Mesendoderm (in vitro differentiated cells): ENCODE data around the gene MEIKIN. TPM values are rescaled to one million over a fixed set of nuclear protein-coding genes. Genes with fewer than 3 reads are reported as not detected.

Experiments used
- DNase-seq: peaks from one replicate; pipeline ENCODE4 v3.0.0; 2013
- H2AK5ac ChIP-seq: 2 replicates; pipeline ENCODE4 v1.6.1; 2013; ENCODE audit warnings: low read length, inconsistent platforms
- H2BK120ac ChIP-seq: 2 replicates; pipeline ENCODE4 v1.6.1; 2013; ENCODE audit warnings: low read depth, mild to moderate bottlenecking, low read length, moderate library complexity, mixed read lengths
- H2BK15ac ChIP-seq: replicated peaks from 2 replicates; pipeline ENCODE4 v1.6.1; 2013; ENCODE audit warnings: low read depth, mild to moderate bottlenecking, moderate library complexity
- H2BK5ac ChIP-seq: 2 replicates; pipeline ENCODE4 v1.6.1; 2013; ENCODE audit warnings: low read length, inconsistent platforms
- H3K18ac ChIP-seq: 2 replicates; pipeline ENCODE4 v1.6.1; 2013; ENCODE audit warnings: mild to moderate bottlenecking, low read length, mixed read lengths
- H3K23ac ChIP-seq: one replicate; pipeline ENCODE4 v1.6.1; 2013; ENCODE audit warnings: low read length
- H3K27ac ChIP-seq: 2 replicates; pipeline ENCODE4 v1.5.1; 2013; ENCODE audit warnings: low read depth, mild to moderate bottlenecking, inconsistent platforms, low read length, moderate library complexity
- H3K27me3 ChIP-seq: 2 replicates; pipeline ENCODE4 v1.6.1; 2013; ENCODE audit warnings: low read length, control low read depth, mild to moderate bottlenecking, inconsistent platforms; ENCODE audit not compliant: insufficient read depth, poor library complexity
- H3K36me3 ChIP-seq: 2 replicates; pipeline ENCODE4 v1.6.1; 2013; ENCODE audit warnings: low read length, inconsistent platforms; ENCODE audit not compliant: control insufficient read depth, insufficient read depth
- H3K4ac ChIP-seq: one replicate; pipeline ENCODE4 v1.6.1; 2013; ENCODE audit warnings: low read depth, mild to moderate bottlenecking, low read length, moderate library complexity
- H3K4me1 ChIP-seq: 2 replicates; pipeline ENCODE4 v1.6.1; 2013; ENCODE audit warnings: low read depth, low read length, inconsistent platforms; ENCODE audit not compliant: control insufficient read depth
- H3K4me2 ChIP-seq: 2 replicates; pipeline ENCODE4 v1.6.1; 2013; ENCODE audit warnings: low read length
- H3K4me3 ChIP-seq: 2 replicates; pipeline ENCODE4 v1.5.1; 2013; ENCODE audit warnings: mild to moderate bottlenecking, low read length
- H3K56ac ChIP-seq: one replicate; pipeline ENCODE4 v1.6.1; 2013; ENCODE audit warnings: low read length
- H3K79me1 ChIP-seq: 2 replicates; pipeline ENCODE4 v1.6.1; 2013; ENCODE audit warnings: low read length, inconsistent platforms
- H3K79me2 ChIP-seq: 2 replicates; pipeline ENCODE4 v1.6.1; 2013; ENCODE audit warnings: mild to moderate bottlenecking, low read length; ENCODE audit not compliant: control insufficient read depth, insufficient read depth
- H3K9ac ChIP-seq: 2 replicates; pipeline ENCODE4 v1.6.1; 2013; ENCODE audit warnings: low read length, inconsistent platforms
- H4K5ac ChIP-seq: one replicate; pipeline ENCODE4 v1.6.1; 2013; ENCODE audit warnings: low read length
- H4K8ac ChIP-seq: one replicate; pipeline ENCODE4 v1.6.1; 2013; ENCODE audit warnings: low read depth, mild to moderate bottlenecking, control low read depth, low read length, moderate library complexity
- WGBS: extraction: QIAGEN DNeasy Blood & Tissue Kit; methylation state at CpG from one replicate; pipeline ENCODE4 v1.1.7; 2013; ENCODE audit warnings: low lambda C conversion rate, missing lambda C conversion rate; ENCODE audit not compliant: insufficient coverage; ENCODE audit errors: extremely low coverage; 5-methylcytosine and 5-hydroxymethylcytosine counted together
- polyA plus RNA-seq, 2 experiments: library from polyadenylated mRNA; stranded (reverse); fragments of 200-250 nt; gene quantifications; one replicate each; pipeline ENCODE4 v1.2.3, GENCODE V29; 2013

Gene MEIKIN, protein sequence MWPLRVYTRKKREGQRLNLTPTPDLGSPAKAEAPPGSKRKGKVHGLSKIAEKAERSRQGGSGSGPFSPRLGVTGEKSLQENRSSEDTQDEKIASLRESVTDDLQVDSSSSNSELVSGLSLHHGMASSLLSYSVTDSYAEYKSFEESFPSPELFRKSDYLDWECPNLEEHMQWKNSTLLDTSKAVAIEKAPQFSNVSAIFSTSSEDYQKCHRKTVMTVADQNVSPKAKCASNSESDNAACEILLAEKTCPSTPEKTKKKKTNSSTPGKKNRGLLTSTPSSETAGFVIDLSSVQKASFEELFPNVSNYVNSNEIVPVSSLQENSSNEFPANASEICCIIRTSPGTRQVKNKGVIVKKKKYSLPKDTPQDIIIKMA
- polyA plus RNA-seq (2013, experiment 1 of 2) = 0.08 TPM
- polyA plus RNA-seq (2013, experiment 2 of 2) = not detected

- Histone ChIP-seq H3K4me3 (no peak within 1 kb of the TSS), H2BK15ac (no peak within 1 kb of the TSS), H3K9ac (no peak within 1 kb of the TSS), H2BK5ac (no peak within 1 kb of the TSS), H3K56ac (no peak within 1 kb of the TSS), H2AK5ac (no peak within 1 kb of the TSS), H3K4me1 (no peaks in the 10 kb centered on the region), H3K23ac (no peak within 1 kb of the TSS), H3K79me2 (no peaks in the 10 kb centered on the region), H3K27me3 (no peaks in the 10 kb centered on the region), H3K18ac (no peak within 1 kb of the TSS), H2BK120ac (no peak within 1 kb of the TSS), H3K36me3 (no peaks in the 10 kb centered on the region), H3K4ac (no peak within 1 kb of the TSS), H4K8ac (no peak within 1 kb of the TSS), H3K79me1 (no peaks in the 10 kb centered on the region), H4K5ac (no peak within 1 kb of the TSS), H3K27ac (no peak within 1 kb of the TSS), H3K4me2 (no peak within 1 kb of the TSS)
- DNase-seq = no peak
- no CpG with 5 or more reads among the region's 24 CpGs for WGBS
These were observed at the start of gene MEIKIN for GRCh38 chr5:131945551-131946168. MEIKIN (minus strand) TSS chr5:131945663; CDS start chr5:131945505, 158 bp downstream.

GRCh38 chr5:131994533-131995226 is 49.2 kb upstream of the MEIKIN start:
- Histone ChIP-seq H3K36me3 (no peaks in the 10 kb centered on the region), H4K8ac (no peak overlapping the region), H3K4me3 (no peak overlapping the region), H4K5ac (no peak overlapping the region), H2BK5ac (no peak overlapping the region), H3K23ac (no peak overlapping the region), H3K56ac (no peak overlapping the region), H3K79me1 (no peaks in the 10 kb centered on the region), H3K4me2 (no peak overlapping the region), H3K9ac (no peak overlapping the region), H3K4ac (no peak overlapping the region), H3K18ac (no peak overlapping the region), H3K79me2 (no peaks in the 10 kb centered on the region), H2BK15ac (no peak overlapping the region), H2BK120ac (no peak overlapping the region), H2AK5ac (no peak overlapping the region), H3K27me3 (no peaks in the 10 kb centered on the region), H3K4me1 (peaks cover 3% of the 10 kb centered on the region), H3K27ac (no peak overlapping the region)
- DNase-seq = peak; percentile 65
- no CpG with 5 or more reads among the region's 7 CpGs for WGBS

DNA sequence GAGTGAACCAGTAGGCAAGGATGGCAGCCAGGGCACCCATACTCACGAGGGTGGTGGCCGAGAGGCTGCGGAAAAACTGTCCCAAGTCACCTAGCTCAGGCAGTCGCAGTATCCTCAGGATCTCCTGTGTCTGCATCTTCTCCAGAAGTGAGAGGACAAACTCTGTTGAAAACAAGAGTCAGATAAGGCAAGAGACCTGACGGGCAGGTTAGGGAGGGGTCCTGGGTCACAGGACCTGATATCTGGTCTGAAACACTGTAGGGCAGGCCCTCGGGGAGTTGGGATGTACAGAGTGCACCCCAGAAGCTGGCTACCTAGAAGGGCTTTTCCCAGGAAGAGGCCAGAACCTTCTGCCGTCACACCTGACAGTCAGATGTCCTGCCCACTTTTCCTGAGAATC is 48.6 kb upstream of the MEIKIN start:
- Histone ChIP-seq H3K36me3 (no peaks in the 10 kb centered on the region), H2BK5ac (no peak overlapping the region), H3K4me2 (no peak overlapping the region), H3K27me3 (no peaks in the 10 kb centered on the region), H3K4me3 (no peak overlapping the region), H3K18ac (no peak overlapping the region), H3K56ac (no peak overlapping the region), H3K79me1 (no peaks in the 10 kb centered on the region), H2BK120ac (no peak overlapping the region), H2BK15ac (no peak overlapping the region), H4K5ac (no peak overlapping the region), H3K9ac (no peak overlapping the region), H4K8ac (no peak overlapping the region), H2AK5ac (no peak overlapping the region), H3K4ac (no peak overlapping the region), H3K79me2 (no peaks in the 10 kb centered on the region), H3K4me1 (peaks cover 3% of the 10 kb centered on the region), H3K27ac (no peak overlapping the region), H3K23ac (no peak overlapping the region)
- no peak for DNase-seq
- no CpG with 5 or more reads among the region's 7 CpGs for WGBS

DNA sequence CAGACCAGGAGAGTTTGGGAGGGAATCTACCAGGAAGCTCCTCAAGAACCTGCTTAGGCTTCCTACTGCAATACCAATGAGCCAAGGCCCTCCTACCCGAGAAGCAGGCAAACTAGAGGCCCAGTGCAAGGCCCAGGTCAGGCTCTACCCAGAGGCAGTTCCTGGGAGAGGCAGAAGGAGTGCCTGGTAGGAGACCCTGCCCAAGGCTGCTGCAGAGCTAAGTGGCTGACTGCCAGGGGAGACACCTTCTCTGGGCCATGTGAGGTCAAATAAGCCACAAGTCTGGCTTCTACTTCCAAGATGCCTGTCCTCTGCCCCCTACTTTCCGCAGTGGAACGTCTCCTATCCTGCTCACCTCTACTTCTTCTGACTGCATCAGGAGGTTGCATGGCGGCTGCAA is 48.2 kb upstream of the MEIKIN start:
- H3K18ac ChIP-seq = no peak overlapping the region
- H3K36me3 ChIP-seq = no peaks in the 10 kb centered on the region
- no peaks in the 10 kb centered on the region for H3K79me1 ChIP-seq
- no peak overlapping the region for H2BK120ac ChIP-seq
- no peak overlapping the region for H3K4ac ChIP-seq
- no peak overlapping the region for H3K4me3 ChIP-seq
- H2BK15ac ChIP-seq = no peak overlapping the region
- H3K27ac ChIP-seq = no peak overlapping the region
- no peak overlapping the region for H4K5ac ChIP-seq
- H3K4me1 ChIP-seq = peaks cover 3% of the 10 kb centered on the region
- no peak for DNase-seq
- H4K8ac ChIP-seq = no peak overlapping the region
- WGBS = no CpG with 5 or more reads among the region's 4 CpGs
- H2AK5ac ChIP-seq = no peak overlapping the region
- H3K23ac ChIP-seq = no peak overlapping the region
- H3K9ac ChIP-seq = no peak overlapping the region
- no peaks in the 10 kb centered on the region for H3K27me3 ChIP-seq
- H3K79me2 ChIP-seq = no peaks in the 10 kb centered on the region
- no peak overlapping the region for H2BK5ac ChIP-seq
- no peak overlapping the region for H3K4me2 ChIP-seq
- no peak overlapping the region for H3K56ac ChIP-seq

GRCh38 chr5:131992370-131992769 is 46.9 kb upstream of the MEIKIN start:
- H3K27ac ChIP-seq = no peak overlapping the region
- no peak overlapping the region for H3K4ac ChIP-seq
- H3K79me1 ChIP-seq = no peaks in the 10 kb centered on the region
- H3K9ac ChIP-seq = no peak overlapping the region
- no peaks in the 10 kb centered on the region for H3K79me2 ChIP-seq
- H2AK5ac ChIP-seq = no peak overlapping the region
- no peak overlapping the region for H3K56ac ChIP-seq
- no peak overlapping the region for H3K23ac ChIP-seq
- peaks cover 3% of the 10 kb centered on the region for H3K4me1 ChIP-seq
- H4K8ac ChIP-seq = no peak overlapping the region
- no peak overlapping the region for H2BK120ac ChIP-seq
- no peak overlapping the region for H4K5ac ChIP-seq
- H3K18ac ChIP-seq = no peak overlapping the region
- H3K27me3 ChIP-seq = no peaks in the 10 kb centered on the region
- no CpG with 5 or more reads among the region's 5 CpGs for WGBS
- DNase-seq = no peak
- H3K4me3 ChIP-seq = no peak overlapping the region
- H2BK5ac ChIP-seq = no peak overlapping the region
- H3K4me2 ChIP-seq = no peak overlapping the region
- no peak overlapping the region for H2BK15ac ChIP-seq
- H3K36me3 ChIP-seq = no peaks in the 10 kb centered on the region
